Erythroblast (primary cell): ENCODE results near the gene UBXN1.

Source experiments
- DNase-seq, 2 experiments: peaks; one replicate each; lab custom pipeline; 2025; lab: John Stamatoyannopoulos, UW
- GATA1 ChIP-seq: IDR thresholded peaks from 2 replicates; pipeline ENCODE4 v1.6.1; 2011; ENCODE audit warnings: low read depth, mild to moderate bottlenecking, control low read depth, low read length, moderate library complexity
- POLR2A ChIP-seq: IDR thresholded peaks from 2 replicates; pipeline ENCODE4 v1.6.1; 2011; ENCODE audit warnings: mild to moderate bottlenecking, low read length

UBXN1 gene

GRCh38 chr11:62649486-62649885 is 29.4 kb downstream of the UBXN1 start:
- DNase-seq, result no peak
- TF ChIP-seq GATA1, result no peak
- TF ChIP-seq POLR2A, result no peak

GRCh38 chr11:62648967-62649364 is 29.9 kb downstream of the UBXN1 start:
- no peak for TF ChIP-seq POLR2A
- no peak for TF ChIP-seq GATA1

GRCh38 chr11:62648185-62648966 is 30.5 kb downstream of the UBXN1 start:
- TF ChIP-seq POLR2A, result no peak
- TF ChIP-seq GATA1, result no peak
- DNase-seq, result no peak

More at GRCh38 chr11:62648967-62649364, 29.9 kb downstream of the UBXN1 start:
- no peak for DNase-seq

GRCh38 chr11:62647609-62648005 is 31.3 kb downstream of the UBXN1 start:
- DNase-seq, result no peak

GRCh38 chr11:62646825-62647608 is 31.9 kb downstream of the UBXN1 start:
- TF ChIP-seq GATA1, result no peak
- no peak for TF ChIP-seq POLR2A
- no peak for DNase-seq

More at GRCh38 chr11:62647609-62648005, 31.3 kb downstream of the UBXN1 start:
- TF ChIP-seq POLR2A, result no peak
- no peak for TF ChIP-seq GATA1

- no peak for TF ChIP-seq GATA1
- peak; percentile 88 for TF ChIP-seq POLR2A
- DNase-seq, result peak; percentile 99
These were observed 32.7 kb downstream of the UBXN1 start, which contains the start of gene GANAB for GRCh38 chr11:62645946-62646824. Gene GANAB, minus strand, starts transcription at chr11:62646613. Its CDS starts 14 bp downstream, at chr11:62646599.

GRCh38 chr11:62645671-62645945 is 33.3 kb downstream of the UBXN1 start:
- no peak for TF ChIP-seq GATA1
- TF ChIP-seq POLR2A, result no peak
- DNase-seq, result peak in 1 of 2 experiments; percentile 64

- no peak for DNase-seq
- no peak for TF ChIP-seq GATA1
- no peak for TF ChIP-seq POLR2A
These were observed 34.7 kb downstream of the UBXN1 start for GRCh38 chr11:62644220-62644619.

GRCh38 chr11:62632492-62632891 is 46.4 kb downstream of the UBXN1 start:
- TF ChIP-seq GATA1, result no peak
- DNase-seq, result no peak

GRCh38 chr11:62627713-62628112 is 51.2 kb downstream of the UBXN1 start:
- no peak for DNase-seq
- no peak for TF ChIP-seq GATA1
- no peak for TF ChIP-seq POLR2A
